Calu3 (cell line): ENCODE results near the gene ZNF844. TPM values are rescaled to one million over a fixed set of nuclear protein-coding genes. Genes with fewer than 3 reads are reported as not detected.
"Not testable (repeated sequence)": the region's sequence is repeated elsewhere in the genome, so short reads cannot be mapped to it uniquely, and the experiment has no call there.

Source experiments
- BruUV-seq: library from RNA; stranded (reverse); fragments of 400-500 nt; replicated peaks from 2 replicates; lab custom pipeline; 2021; lab: Mats Ljungman, UMichigan
- CTCF ChIA-PET: fragments of 300-600 bp; sonication (Branson Sonifier 250); formaldehyde crosslinking; loops from one replicate; lab custom pipeline; 2022; ENCODE audit warnings: antibody characterized with exemption; lab: Charles Lee
- DNase-seq: peaks from one replicate; pipeline ENCODE4 v3.0.0; 2022
- H3K27ac Mint-ChIP-seq: one replicate; pipeline ENCODE4 v1.8.0; 2022; ENCODE audit warnings: mixed read lengths; ENCODE audit not compliant: unreplicated experiment
- H3K27me3 Mint-ChIP-seq: one replicate; pipeline ENCODE4 v1.8.0; 2022; ENCODE audit warnings: mixed read lengths; ENCODE audit not compliant: unreplicated experiment
- H3K36me3 Mint-ChIP-seq: one replicate; pipeline ENCODE4 v1.8.0; 2022; ENCODE audit warnings: mild to moderate bottlenecking, moderate library complexity, mixed read lengths; ENCODE audit not compliant: insufficient read depth, unreplicated experiment
- H3K4me1 Mint-ChIP-seq: one replicate; pipeline ENCODE4 v1.8.0; 2022; ENCODE audit warnings: mild to moderate bottlenecking, low read depth, mixed read lengths; ENCODE audit not compliant: unreplicated experiment
- H3K4me3 Mint-ChIP-seq: one replicate; pipeline ENCODE4 v1.8.0; 2022; ENCODE audit warnings: mild to moderate bottlenecking, low read depth, moderate library complexity, mixed read lengths; ENCODE audit not compliant: unreplicated experiment
- H3K9me3 Mint-ChIP-seq: one replicate; pipeline ENCODE4 v1.8.0; 2022; ENCODE audit warnings: low read depth, mixed read lengths; ENCODE audit not compliant: unreplicated experiment
- intact Hi-C: fragments of 100-400 bp; cut with micrococcal nuclease; formaldehyde crosslinking; loops from one replicate; pipeline ENCODE4 v1.10.0; 2022; ENCODE audit not compliant: unreplicated experiment
- total RNA-seq: library from RNA; stranded (reverse); gene quantifications from 2 replicates; pipeline ENCODE4 v1.2.3, GENCODE V29; 2022
- TF ChIP-seq, protein P1 (sequence below): fragments of 200-600 bp; IDR thresholded peaks from one replicate; pipeline ENCODE4 v1.8.0; 2022; ENCODE audit warnings: antibody characterized with exemption; ENCODE audit not compliant: unreplicated experiment

Gene ZNF844
- total RNA-seq, 1 experiment from 2014 or later = not detected

DNA sequence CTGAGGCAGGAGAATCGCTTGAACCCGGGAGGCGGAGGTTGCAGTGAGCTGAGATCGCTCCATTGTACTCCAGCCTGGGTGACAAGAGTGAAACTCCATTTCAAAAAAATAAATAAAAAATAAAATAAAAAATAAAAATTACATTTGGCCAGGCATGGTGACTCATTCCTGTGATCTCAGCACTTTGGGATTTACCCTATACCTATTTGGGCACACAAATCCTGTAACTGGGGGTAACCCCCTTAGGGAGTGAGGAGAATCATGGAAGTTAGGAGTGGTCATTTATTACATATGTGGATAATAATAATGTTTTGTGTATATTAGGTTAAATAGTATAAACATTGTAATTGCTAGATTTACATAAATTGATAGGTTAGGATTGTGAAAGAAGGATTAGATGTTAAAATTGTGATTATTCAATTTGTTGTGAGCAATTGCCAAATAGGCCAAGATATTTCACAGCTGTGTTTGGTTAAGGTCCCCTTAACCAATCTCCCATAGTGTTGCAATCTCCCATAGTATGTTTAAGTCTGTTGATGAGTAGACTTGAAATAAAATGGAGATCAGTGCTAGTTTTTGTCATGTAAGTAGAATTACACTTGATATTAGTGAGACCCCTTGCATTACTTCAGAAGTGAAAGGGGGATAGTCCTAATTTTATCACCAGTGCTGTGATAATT lies 30.7 kb downstream of the ZNF844 start:
- BruUV-seq = no TSS peak
- Mint-ChIP-seq H3K27me3 (no peaks in the 10 kb centered on the region), H3K9me3 (peaks cover 17% of the 10 kb centered on the region), H3K36me3 (no peaks in the 10 kb centered on the region), H3K4me3 (no peak overlapping the region), H3K27ac (no peak overlapping the region), H3K4me1 (no peaks in the 10 kb centered on the region)
- CTCF ChIA-PET = no interaction called here
- DNase-seq = no peak
- TF ChIP-seq, protein P1, sequence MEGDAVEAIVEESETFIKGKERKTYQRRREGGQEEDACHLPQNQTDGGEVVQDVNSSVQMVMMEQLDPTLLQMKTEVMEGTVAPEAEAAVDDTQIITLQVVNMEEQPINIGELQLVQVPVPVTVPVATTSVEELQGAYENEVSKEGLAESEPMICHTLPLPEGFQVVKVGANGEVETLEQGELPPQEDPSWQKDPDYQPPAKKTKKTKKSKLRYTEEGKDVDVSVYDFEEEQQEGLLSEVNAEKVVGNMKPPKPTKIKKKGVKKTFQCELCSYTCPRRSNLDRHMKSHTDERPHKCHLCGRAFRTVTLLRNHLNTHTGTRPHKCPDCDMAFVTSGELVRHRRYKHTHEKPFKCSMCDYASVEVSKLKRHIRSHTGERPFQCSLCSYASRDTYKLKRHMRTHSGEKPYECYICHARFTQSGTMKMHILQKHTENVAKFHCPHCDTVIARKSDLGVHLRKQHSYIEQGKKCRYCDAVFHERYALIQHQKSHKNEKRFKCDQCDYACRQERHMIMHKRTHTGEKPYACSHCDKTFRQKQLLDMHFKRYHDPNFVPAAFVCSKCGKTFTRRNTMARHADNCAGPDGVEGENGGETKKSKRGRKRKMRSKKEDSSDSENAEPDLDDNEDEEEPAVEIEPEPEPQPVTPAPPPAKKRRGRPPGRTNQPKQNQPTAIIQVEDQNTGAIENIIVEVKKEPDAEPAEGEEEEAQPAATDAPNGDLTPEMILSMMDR = no peak
- intact Hi-C loops = no loop called here

DNA sequence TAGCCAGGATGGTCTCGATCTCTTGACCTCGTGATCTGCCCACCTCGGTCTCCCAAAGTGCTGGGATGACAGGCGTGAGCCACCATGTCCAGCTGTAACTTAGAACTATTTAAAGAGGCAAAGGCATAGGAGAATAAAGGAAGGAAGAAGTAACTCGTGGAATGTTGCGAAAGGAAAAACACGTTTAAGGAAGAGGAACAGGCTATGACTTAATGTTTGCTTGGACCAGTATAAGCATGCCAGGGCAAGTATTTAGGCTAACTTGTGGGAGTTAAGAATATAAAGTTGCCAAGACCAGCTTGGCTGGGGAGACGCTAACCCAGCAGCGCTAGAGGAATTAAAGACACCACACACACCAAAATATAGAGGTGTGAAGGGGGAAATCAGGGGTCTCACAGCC lies 33.5 kb downstream of the ZNF844 start:
- no peak overlapping the region for H3K4me3 Mint-ChIP-seq
- TF ChIP-seq, protein P1 = no peak
- no peak overlapping the region for H3K27ac Mint-ChIP-seq
- no peaks in the 10 kb centered on the region for H3K36me3 Mint-ChIP-seq
- intact Hi-C loops = no loop called here
- CTCF ChIA-PET = no interaction called here
- H3K4me1 Mint-ChIP-seq = no peaks in the 10 kb centered on the region
- no peak for DNase-seq
- peaks cover 17% of the 10 kb centered on the region for H3K9me3 Mint-ChIP-seq
- H3K27me3 Mint-ChIP-seq = no peaks in the 10 kb centered on the region
- no TSS peak for BruUV-seq

DNA sequence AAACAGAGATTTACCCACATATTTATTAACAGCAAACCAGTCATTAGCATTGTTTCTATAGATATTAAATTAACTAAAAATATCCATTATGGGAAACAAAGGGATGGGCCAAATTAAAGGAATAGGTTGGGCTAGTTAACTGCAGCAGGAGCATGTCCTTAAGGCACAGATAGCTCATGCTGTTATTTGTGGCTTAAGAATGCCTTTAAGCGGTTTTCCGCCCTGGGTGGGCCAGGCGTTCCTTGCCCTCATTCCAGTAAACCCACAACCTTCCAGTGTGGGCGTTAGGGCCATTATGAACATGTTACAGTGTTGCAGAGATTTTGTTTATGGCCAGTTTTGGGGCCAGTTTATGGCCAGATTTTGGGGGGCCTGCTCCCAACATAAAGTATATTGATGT lies 39.4 kb downstream of the ZNF844 start:
- H3K36me3 Mint-ChIP-seq, H3K4me1 Mint-ChIP-seq, H3K27me3 Mint-ChIP-seq, intact Hi-C loops, H3K27ac Mint-ChIP-seq, DNase-seq, H3K9me3 Mint-ChIP-seq, H3K4me3 Mint-ChIP-seq, BruUV-seq, CTCF ChIA-PET: not testable (repeated sequence)

DNA sequence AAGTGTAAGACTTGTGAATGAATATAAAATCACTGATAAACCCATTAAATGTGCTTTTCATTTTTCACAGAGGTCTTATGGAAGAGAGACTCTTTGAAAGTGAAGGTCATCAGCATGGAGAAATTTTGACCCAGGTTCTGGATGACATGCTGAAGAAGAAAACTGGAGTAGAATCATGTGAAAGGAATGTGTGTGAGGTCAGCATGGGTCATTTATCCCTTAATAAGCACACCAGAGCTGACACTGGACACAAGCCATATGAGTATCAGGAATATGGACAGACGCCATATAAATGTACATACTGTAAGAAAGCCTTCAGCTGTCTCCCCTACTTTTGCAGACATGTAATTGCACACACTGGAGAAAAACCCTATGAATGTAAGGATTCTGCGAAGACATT lies 46.6 kb downstream of the ZNF844 start:
- TF ChIP-seq, protein P1 = no peak
- no peaks in the 10 kb centered on the region for H3K9me3 Mint-ChIP-seq
- H3K36me3 Mint-ChIP-seq = no peaks in the 10 kb centered on the region
- no peak for DNase-seq
- H3K4me3 Mint-ChIP-seq = no peak overlapping the region
- H3K27me3 Mint-ChIP-seq = no peaks in the 10 kb centered on the region
- BruUV-seq = no TSS peak
- no peaks in the 10 kb centered on the region for H3K4me1 Mint-ChIP-seq
- no peak overlapping the region for H3K27ac Mint-ChIP-seq
- CTCF ChIA-PET = interaction anchor here (0.6 kb wide), 1 partner anchor 29 kb away, joined by 3 read pairs; the partner anchor contains the start of gene ZNF20
- intact Hi-C loops = no loop called here

DNA sequence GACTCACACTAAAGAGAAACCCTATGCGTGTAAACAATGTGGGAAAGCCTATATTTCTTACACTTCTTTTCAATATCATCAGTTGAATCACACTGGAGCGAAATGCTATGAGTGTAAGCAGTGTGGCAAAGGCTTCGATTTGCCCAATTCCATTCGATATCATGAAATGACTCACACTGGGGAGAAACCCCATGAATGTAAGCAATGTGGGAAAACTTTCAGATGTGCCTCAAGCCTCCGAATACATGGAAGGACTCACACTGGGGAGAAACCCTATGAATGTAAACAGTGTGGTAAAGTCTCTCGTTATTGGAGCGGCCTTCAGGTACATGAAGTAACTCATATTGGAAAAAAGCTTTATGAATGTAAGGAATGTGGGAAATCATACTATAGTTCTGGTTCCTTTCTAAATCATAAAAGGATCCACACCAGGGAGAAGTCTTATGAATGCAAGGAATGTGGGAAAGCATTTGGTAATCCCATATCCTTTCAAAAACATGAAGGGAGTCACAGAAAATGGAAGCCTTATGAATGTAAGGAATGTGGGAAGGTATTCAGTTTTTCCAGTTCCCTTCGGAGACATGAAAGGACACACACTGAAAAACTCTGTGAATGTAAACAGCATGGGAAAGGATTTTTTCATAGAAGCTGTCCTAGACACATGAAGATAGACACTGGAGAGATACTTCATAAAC lies 47.6 kb downstream of the ZNF844 start:
- Mint-ChIP-seq H3K27ac (no peak overlapping the region), H3K36me3 (no peaks in the 10 kb centered on the region), H3K9me3 (no peaks in the 10 kb centered on the region), H3K4me3 (no peak overlapping the region), H3K4me1 (no peaks in the 10 kb centered on the region), H3K27me3 (no peaks in the 10 kb centered on the region)
- BruUV-seq = no TSS peak
- intact Hi-C loops = no loop called here
- CTCF ChIA-PET = no interaction called here
- DNase-seq = no peak
- TF ChIP-seq, protein P1 = no peak
